GM21576 (cell line): ENCODE results near the gene TNC.

Source experiments
- ATAC-seq: cut with Tn5 transposase; IDR thresholded peaks from one replicate; pipeline ENCODE4 v1.9.1; 2021; ENCODE audit warnings: mild to moderate bottlenecking, moderate library complexity; ENCODE audit not compliant: unreplicated experiment

Gene TNC

DNA sequence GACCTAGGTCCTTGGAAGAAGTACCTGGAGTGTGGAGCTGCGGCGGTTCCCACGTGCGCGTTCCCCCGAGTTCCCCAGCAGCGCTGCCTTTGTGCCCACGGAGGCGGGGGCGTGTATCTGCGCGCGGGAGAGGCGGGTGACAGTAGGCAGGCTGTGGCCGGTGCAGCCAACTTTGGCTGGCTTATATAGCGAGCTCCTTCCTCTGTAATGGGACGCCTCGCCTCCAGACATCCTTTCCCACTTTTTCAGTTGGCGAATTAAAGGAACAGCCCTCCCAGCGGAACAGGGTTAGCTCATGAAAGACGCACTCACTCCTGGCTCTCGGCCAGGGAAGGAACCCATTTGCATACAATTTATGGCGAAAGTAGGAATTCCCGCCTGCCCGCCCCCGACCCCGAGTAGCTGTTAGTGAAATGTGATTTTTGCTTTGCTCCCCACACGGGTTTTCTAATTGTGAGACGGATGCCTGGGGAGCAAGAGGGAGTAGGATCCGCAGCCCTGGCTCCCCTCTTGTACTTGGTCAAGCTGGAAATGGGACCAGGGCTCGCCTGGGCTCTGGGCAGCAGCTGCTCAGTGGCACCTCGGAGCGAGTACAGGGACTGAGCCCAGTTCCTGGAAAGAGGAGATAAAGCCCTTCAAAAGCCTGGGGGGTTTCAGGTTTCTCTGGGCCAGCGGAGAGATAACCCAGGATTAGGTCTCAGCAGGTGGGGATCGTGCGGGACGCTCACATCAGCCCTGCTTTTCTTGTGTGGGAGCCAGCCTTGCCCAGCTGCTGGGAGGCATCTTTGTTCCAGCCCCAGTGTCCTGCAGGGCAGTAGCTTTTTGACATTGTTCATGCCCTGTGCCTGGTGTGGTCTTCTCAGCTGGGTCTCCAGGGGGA lies at the start of gene TNC:
Gene TNC, minus strand, starts transcription at position 159 of the 880 bp plus-strand sequence. CDS start 27,139 bp downstream, outside the sequence.
- ATAC-seq: no peak

DNA sequence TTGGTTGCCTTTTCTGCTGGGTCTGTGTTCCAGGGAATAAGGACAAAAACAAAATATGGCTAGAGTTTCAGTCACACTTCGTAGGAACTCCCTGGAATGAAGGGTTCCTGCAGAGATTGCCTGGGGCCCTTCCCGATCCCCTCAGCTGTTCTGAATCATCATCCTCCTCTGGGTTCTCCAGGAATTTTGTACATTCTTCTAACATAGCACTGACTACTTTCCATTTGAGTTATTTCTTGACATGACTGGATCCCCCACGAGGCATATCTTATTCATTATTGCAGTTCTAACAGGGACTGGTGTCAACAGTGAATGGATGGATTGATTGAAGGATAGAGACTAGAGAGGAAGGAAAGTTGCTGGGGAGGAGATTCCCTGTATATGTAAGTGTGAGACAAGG lies 49.2 kb upstream of the TNC start:
- ATAC-seq: no peak

DNA sequence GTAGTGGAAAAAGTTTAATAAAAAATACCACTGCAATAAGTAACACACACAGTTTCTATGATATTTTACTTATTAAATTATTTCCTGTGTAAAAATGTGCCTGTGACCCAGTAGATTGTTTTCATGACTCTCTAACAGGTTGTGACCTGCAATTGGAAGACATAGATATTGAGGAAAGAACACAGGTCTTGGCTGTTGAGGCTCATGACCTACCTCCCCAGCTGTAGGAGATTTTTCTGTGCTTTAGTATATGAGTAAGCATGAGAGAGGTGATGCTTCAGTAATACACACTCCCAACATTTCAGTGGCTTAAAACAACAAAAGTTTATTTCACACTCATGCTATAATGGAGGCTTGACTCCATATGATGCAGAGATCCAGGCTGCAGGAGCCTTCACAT lies 47.3 kb upstream of the TNC start:
- ATAC-seq: no peak

DNA sequence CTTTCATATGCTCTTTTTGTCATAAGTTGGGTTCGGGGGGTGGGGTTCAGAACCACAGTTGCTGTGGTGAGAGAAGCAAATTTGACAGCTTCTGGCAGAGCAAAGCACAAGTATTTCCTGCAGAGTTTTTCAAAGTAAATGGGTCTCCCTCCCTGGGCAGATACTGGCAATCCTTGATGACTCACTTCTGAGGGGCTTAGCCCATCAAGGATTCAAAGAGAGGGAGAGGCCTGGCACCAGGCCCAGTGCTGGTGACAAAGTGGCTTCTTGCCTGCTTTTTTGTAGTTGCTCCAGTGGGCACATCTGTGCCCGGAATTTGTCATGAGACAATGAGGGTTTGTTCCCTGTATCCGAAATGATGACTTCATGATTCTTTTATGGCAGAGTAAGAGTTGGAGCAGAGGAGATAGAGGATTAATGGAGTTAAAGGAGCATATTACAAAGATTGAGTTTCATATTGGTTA lies 46.6 kb upstream of the TNC start:
- no peak for ATAC-seq

DNA sequence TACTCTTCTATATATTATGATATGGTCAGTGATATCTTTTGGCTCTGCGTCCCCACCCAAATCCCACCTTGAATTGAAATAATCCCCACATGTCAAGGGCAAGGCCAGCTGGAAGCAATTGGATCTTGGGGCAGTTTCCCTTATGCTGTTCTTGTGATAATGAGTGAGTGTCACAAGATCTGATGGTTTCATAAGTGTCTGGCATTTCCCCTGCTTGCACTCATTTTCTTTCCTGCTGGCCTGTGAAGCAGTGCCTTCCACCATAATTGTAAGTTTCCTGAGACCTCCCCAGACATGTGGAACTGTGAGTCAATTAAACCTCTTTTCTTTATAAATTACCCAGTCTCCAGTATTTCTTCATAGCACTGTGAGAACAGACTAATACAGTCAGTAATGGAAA lies 45.0 kb upstream of the TNC start:
- ATAC-seq: no peak

DNA sequence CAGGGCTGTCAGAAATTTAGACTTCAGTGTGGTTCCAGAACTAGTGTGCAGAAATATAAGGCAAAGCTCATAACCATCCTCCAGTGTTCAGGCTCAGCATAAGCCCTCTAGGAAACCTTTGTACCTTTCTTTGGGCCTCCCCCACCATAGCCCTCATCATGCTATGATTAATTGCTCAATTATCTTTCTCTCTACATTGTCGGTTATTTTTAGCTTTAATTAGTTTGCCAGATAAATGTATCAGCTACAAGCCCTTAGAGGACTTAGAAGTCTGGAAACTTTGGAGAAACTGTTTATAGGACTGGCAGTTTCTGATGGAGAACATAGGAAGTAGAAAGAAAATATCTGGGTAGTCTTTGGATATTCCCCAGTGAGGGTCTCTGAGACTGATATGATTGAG lies 43.5 kb upstream of the TNC start:
- no peak for ATAC-seq

DNA sequence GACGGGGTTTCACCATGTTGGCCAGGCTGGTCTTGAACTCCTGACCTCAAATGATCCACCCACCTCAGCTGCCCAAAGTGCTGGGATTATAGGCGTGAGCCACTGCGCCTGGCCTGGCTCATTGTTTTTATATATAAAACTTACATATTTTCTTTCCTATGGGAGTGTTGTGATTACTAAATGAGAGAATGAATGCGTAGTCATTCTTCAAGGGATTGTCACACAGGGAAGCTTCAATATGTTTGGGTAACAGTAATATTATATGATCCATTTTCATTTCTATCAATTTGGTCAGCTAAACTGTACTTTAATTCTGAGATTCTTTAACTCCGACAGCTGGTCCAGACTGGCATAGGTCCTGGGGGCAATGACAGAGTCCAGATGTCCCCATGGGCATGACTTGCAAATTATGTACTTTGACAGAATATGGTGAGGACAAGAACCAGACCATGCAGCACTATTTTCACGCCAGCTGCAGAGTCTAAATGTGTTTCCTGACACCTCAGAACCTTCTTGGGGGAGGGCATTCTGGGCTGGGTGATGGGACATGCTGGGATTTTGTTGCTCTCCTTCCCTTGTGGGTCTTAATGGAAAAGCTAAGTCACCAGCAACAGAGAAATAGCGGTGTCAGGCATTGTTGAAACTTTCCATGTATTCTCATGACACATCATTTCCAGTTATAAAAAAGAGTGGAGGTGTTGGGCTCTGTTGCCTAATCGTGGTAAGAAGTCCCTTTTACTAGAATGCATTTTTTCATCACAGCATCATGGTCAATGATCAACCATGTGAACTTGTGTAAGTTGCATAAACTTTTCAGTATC lies 40.9 kb upstream of the TNC start:
- ATAC-seq: no peak

DNA sequence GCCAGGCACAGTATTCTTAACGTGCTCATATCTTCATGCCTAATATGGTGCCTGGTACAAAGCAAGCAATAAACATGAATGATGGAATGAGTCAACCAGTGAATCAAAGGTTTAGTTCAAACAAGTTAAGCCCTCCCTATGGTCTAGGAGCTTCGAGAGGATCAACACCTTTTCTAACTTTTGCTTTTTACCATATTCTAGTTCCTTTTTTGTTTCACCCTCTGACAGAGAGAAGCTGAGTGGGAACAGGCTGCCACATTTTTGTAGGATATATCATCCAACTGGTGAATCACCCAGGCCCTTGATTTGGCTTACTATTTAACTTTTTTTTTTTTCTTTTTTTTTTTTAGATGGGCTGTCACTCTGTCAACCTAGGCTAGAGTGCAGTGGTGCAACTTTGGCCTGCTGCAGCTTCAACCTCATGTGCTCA lies 39.3 kb upstream of the TNC start:
- no peak for ATAC-seq

DNA sequence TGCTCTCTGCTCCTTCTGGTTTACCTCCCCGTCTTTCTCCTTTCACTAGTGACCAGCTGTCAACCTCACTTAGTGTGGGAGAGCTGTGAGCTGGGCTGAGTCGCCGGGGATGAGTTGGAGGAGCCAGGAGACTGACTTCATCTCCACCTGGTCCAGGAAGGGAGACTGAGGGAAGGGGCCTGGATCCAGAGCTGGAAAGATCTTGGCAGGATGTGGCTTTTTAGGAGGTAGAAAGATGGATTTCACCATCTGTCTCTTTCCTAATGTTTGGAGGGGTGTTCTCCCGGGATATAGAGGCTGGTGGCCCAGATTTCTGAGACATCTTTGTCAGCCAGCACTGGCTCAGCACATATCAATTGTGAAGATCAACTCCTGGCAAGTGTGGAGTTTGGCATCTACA lies 37.1 kb upstream of the TNC start:
- ATAC-seq: no peak

DNA sequence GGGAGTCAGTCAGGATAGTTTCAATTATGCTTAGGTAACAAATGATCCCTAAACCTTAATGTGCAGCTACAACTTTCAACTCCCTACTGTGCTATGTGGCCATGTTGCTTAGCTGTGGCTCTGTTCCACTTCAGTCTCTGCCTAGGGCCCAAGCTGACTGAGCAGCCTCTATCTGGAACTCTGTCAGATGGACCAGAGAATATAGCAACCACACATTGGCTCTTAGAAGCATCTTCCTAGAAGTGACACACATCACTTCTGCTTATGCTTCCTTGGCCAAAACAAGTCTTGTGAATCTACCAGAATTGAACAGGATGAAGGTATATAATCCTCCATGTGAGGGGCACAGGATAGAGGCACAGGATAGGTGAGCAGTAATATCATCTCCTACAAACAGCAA lies 36.7 kb upstream of the TNC start:
- ATAC-seq: no peak

DNA sequence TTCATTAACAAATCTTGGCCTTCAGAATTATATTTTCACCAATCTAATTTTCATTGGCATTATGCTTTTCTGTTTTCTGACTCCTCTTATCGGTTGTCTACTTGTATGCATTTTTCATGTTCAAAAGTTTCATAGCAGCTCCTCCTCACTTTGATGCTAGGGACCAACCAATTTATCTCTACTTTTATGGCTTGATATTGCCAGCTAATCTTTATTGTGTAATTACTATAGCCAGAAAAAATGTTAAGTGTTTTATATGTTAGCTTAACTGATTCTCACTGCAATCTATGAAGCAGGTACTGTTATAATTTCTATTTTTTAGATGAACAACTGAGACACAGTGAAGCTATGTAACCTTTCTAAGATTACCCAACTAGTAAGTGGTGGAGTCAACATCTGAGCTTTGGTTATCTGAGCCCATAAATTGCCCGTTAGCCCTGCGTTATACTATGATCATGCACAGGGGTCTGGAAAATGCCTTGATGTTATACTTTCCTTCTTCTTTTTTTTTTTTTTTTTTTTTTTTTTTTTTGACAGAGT lies 34.4 kb upstream of the TNC start:
- ATAC-seq: no peak

DNA sequence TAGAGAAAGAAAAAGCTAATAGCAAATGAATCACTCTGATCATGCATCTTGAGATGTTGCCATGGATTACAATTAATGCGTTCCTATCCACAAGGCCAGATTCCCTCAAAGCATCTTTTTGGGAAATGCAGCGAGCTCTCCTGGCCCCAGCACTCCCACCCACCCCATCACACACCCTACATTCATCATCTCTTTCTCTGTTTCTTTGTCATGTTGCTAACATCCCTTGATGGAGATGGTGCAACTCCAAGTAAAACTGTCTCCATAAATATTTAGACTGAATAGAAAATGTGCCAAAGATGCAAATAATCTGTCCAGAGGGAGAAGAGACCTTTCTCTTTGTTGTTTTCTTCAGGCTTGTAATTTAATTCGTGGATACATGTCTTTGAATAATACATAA lies 30.8 kb upstream of the TNC start:
- ATAC-seq: no peak

DNA sequence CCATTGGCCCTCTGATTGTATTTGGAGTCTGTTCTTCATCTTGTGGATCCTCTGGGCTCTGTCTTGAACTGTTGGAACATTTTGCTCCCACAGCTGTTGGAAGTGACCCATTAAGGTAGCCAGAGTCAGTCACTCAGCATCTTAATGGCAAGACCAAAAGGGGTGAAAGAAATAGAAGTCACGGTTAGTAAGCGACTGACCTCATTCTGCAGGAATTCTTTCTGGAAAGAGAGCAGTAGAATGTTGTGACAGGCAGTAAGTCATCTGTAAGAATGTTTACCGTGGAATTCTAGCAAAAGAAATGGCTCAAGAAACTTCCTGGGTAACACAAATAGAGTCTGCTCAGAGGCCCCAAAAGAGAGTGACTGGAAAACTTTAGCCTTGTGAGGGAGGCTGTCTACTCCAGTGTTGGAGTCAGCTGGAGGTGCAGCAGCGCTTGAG lies 28.6 kb upstream of the TNC start:
- ATAC-seq: no peak

DNA sequence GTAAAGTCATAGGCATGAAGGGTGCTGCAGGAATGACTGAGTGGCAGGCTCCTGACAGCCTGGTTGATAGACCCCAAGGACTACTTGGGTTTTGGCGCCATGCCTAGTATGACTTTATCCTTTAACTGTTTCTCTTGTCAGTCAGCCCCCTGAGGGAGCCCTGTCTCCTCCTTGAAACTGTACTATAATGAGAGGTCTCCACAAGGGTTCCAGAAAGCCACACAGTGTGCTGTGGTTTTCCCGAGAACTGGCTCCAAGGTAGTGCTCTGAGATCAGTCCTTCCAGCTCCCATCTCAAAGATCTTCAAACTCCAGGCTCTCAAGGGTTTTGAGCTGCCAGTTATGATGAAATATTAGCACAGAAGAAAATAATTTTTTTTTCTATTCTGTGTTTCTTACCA lies 26.7 kb upstream of the TNC start:
- ATAC-seq: no peak

DNA sequence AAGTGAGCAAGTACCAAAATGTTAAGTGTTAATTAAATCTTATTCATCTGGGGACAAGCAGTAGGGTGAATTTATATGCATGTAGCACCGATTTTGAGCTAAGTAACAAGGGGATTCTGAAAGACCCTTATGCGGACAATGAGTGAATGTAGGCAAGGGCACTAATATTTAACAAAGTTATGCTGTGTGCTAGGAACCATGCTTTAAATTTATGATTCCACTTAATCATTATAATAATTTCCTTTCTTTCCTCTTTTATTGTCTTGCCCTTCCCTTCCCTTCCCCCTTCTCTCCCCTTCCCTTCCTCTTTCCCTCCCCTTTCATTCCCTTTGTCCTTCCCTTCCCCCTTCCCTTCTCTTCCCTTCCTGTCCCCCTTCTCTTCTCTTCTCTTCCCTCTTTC lies 25.7 kb upstream of the TNC start:
- ATAC-seq: no peak

DNA sequence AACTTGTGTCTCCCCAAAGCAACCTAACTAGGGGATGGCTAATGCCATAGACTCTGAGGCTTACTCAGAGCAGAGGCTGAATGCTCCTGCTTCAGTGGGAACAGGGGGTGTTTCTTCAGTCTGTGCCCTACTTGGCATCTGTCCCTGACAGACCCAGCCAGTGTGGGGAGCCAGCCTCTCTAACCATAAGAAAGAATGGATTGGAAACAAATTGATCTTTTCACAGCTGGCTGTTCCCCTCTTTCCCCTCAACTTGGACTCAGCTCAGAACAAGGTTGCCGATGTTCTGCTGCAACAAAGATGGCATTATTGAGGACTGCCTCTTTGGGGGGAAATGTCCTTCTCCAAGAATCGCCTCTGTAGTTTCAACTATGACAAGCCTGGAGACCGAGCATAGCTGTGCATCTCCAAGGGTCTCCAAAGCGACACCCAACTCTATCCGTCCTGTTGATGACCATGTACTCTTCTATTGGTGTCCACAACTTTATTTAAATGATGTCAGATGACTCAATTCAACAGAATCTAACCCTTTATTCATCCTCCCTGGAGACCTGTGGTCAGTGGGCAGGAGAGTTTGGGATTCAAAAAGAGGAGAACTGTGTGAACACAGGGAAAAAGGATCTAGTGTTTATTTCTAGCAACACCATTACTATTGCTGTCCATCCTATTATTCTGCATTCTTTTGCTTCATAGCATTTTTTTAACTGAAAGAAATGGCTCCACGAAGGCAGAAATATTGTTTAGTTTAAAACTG lies 24.7 kb upstream of the TNC start:
- ATAC-seq: no peak

DNA sequence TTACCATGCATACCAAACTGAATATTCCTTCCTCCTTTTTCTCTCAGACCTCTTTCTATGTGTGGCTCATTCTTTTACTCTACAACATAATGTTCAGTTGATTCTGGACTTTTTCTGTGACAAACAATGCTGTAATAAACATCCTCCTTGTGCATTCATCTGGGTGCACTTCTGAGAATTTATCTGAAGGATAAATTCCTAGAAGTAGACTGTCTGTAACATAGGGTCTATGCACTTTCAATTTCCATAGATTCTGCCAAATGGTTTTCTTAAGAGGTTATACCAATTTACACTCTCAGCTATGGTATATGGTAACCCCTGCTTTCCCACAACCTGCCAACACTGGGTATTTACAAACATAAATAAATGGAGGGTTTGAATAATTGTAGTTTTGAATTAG lies 24.1 kb upstream of the TNC start:
- ATAC-seq: no peak

DNA sequence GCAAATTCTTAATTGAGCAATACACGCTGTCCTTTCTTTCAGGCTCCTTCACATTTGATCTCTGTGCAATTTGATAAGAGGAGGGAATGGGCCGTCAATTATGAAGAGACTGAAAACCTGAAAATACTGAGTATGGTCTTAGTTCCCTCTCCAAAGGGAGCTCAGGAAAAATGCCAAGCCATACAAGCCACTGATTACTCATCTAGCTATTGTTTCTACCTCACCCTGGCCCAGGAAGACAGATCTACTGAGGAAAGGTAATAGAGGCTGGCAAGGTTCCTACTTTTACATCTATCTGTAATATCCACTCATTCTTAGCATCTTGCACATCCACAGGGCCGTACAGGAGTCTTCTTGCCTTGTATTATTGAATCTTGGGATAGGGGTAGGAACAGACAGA lies 23.7 kb upstream of the TNC start:
- no peak for ATAC-seq

DNA sequence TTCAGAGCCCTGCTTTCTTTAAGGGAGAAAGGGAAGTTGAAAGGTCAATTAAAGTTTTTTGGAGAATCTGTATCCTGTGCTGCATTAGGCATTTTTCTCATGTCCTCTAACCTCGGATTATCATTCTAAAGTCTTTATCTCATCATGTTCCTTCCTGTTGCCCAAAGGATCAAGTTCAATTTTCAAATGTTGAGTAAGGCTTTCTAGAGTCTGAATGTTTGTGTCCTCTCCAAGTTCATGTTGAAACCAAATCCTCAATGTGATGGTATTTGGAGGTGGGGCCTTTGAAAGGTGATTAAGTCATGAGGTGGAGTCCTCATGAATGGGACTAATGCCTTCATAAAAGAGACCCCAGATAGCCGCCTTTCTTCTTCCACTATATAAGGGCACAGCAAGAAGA lies 20.2 kb upstream of the TNC start:
- no peak for ATAC-seq

DNA sequence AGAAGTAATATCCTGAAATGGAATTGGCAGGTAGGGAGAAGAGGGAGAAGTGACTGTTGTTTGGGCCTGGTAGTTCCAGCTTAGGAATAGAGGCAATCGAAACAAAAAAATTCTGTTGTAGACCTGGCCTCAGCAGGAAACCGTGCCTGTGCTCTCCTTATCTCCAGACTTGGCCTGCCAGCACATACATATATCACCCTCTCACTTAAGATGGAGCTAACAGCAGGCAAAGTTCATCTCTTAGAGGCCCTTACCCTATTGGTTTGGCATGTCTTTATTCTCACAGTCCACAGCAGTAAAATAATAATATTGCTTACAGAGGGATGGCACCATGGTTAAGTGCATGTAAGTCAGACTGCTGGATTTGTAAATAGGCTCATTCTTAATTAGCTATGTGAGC lies 19.6 kb upstream of the TNC start:
- ATAC-seq: no peak
